Measurements from ENCODE around the gene SRC.

- TF ChIP-seq POLR2A (IDR thresholded peaks at IDR 0.05; ENCODE audit: low read depth, low read length) (no peak), POLR2AphosphoS5 (IDR thresholded peaks at IDR 0.05; ENCODE audit: low read depth, low read length) (no peak)
Observed at GRCh38 chr20:37407019-37407566, 61.2 kb downstream of the SRC start.
